Stomach (tissue), 9 donors: ENCODE results near the gene SIAH2. TPM values are rescaled to one million over a fixed set of nuclear protein-coding genes. Genes with fewer than 3 reads are reported as not detected.

Source experiments
- DNase-seq, 2 donors: peaks; one replicate each; pipeline versions ENCODE4 v3.0.0 to v3.0.0-alpha.2; 2013 to 2019
- H3K27ac ChIP-seq, 5 donors: fragments of 200-600 bp in 4 of 5; sonication (generic) in 4 of 5; one replicate each; pipeline ENCODE4 v1.5.1; 2013 to 2019; ENCODE audit warnings: mild to moderate bottlenecking in 1 of 5, moderate library complexity in 1 of 5
- H3K27me3 ChIP-seq, 3 donors: fragments of 200-600 bp; sonication (generic); one replicate each; pipeline ENCODE4 v1.5.1; 2017 to 2019; ENCODE audit warnings: mixed run types in 1 of 3
- H3K36me3 ChIP-seq, 4 donors: fragments of 200-600 bp; sonication (generic); 1 replicate in 3 of 4; 2 replicates in 1 of 4; pipeline ENCODE4 v1.5.1; 2016 to 2019
- H3K4me1 ChIP-seq, 4 donors: fragments of 200-600 bp; sonication (generic); one replicate each; pipeline ENCODE4 v1.5.1; 2016 to 2019
- H3K4me3 ChIP-seq, 4 donors: fragments of 200-600 bp; sonication (generic) in 3 of 4; one replicate each; pipeline ENCODE4 v1.5.1; 2016 to 2019; ENCODE audit warnings: mild to moderate bottlenecking in 1 of 4
- H3K9me3 ChIP-seq, 4 donors: fragments of 200-600 bp; sonication (generic); one replicate each; pipeline ENCODE4 v1.5.1; 2016 to 2019
- CTCF ChIP-seq, 7 experiments: fragments of 450-650 bp in 4 of 7; fragments of 200-600 bp in 3 of 7; sonication (generic) in 3 of 7; IDR thresholded peaks; one replicate each; pipeline ENCODE4 v1.5.1; 2016 to 2019; ENCODE audit warnings: antibody characterized with exemption in 7 of 7, control low read depth in 2 of 7, mild to moderate bottlenecking in 1 of 7
- EP300 ChIP-seq: sonication (generic); formaldehyde crosslinking; IDR thresholded peaks from one replicate; pipeline ENCODE4 v1.6.1; 2017; ENCODE audit warnings: antibody characterized with exemption
- POLR2A ChIP-seq, 4 donors: fragments of 450-650 bp; IDR thresholded peaks; one replicate each; pipeline ENCODE4 v1.6.1; 2016; ENCODE audit warnings: antibody characterized with exemption in 4 of 4, control low read depth in 2 of 4, mild to moderate bottlenecking in 1 of 4, moderate library complexity in 1 of 4
- POLR2AphosphoS5 ChIP-seq, 3 donors: sonication (generic); formaldehyde crosslinking; IDR thresholded peaks; one replicate each; pipeline ENCODE4 v1.6.1; 2016; ENCODE audit warnings: antibody characterized with exemption in 3 of 3
- WGBS, 5 donors: extraction: QIAGEN DNeasy Blood & Tissue Kit in 3 of 5; methylation state at CpG; one replicate each; pipeline versions ENCODE4 v1.1.5 to v1.1.7; 2013 to 2018; 5-methylcytosine and 5-hydroxymethylcytosine counted together
- intact Hi-C: fragments of 100-400 bp; cut with DNase I; formaldehyde crosslinking; loops from one replicate; pipeline ENCODE4 v1.15.1; 2023; ENCODE audit warnings: low total_unique reads
- polyA plus RNA-seq, 3 donors: library from polyadenylated mRNA; stranded (reverse); fragments of 200-250 nt; gene quantifications; one replicate each; pipeline ENCODE4 v1.2.3, GENCODE V29; 2013
- total RNA-seq, 5 donors: library from RNA; depleted of rRNA; stranded (reverse); fragments of >200 nt; gene quantifications; one replicate each; pipeline versions ENCODE4 v1.1.0 to v1.2.3, GENCODE V29; 2014 to 2016
- donor health status: healthy with polysubstance abuse.
- donor health status: Bipolar disorder and iron deficiency.
- donor health status: healthy.

Gene SIAH2
- total and polyA plus RNA-seq, 8 donors, result 13.8 to 36.6 (median 17.9) TPM

- H3K36me3 ChIP-seq, result no peaks in the 10 kb centered on the region
- WGBS, 5 donors, result 90 to 98% (median 94%) methylated on average over 3 of the region's 3 CpGs
- no peaks in the 10 kb centered on the region for H3K9me3 ChIP-seq
- no peaks in the 10 kb centered on the region for H3K27me3 ChIP-seq
- H3K4me1 ChIP-seq, result peaks cover 0 to 13% (median 6%) of the 10 kb centered on the region in 4 donors
- TF ChIP-seq POLR2A (IDR thresholded peaks at IDR 0.05), result no peak
- TF ChIP-seq CTCF (IDR thresholded peaks at IDR 0.05), result no peak
- no peak for TF ChIP-seq EP300
- no peak for TF ChIP-seq POLR2AphosphoS5 (IDR thresholded peaks at IDR 0.05)
- no peak overlapping the region for H3K4me3 ChIP-seq
- intact Hi-C loops, result loop anchor here (5.0 kb wide), 2 partner anchors 50 to 140 kb away; no protein-coding TSS in a partner anchor
- DNase-seq, result no peak
- no peak overlapping the region for H3K27ac ChIP-seq
Measured at GRCh38 chr3:150722267-150722666, 40.7 kb downstream of the SIAH2 start.

DNA sequence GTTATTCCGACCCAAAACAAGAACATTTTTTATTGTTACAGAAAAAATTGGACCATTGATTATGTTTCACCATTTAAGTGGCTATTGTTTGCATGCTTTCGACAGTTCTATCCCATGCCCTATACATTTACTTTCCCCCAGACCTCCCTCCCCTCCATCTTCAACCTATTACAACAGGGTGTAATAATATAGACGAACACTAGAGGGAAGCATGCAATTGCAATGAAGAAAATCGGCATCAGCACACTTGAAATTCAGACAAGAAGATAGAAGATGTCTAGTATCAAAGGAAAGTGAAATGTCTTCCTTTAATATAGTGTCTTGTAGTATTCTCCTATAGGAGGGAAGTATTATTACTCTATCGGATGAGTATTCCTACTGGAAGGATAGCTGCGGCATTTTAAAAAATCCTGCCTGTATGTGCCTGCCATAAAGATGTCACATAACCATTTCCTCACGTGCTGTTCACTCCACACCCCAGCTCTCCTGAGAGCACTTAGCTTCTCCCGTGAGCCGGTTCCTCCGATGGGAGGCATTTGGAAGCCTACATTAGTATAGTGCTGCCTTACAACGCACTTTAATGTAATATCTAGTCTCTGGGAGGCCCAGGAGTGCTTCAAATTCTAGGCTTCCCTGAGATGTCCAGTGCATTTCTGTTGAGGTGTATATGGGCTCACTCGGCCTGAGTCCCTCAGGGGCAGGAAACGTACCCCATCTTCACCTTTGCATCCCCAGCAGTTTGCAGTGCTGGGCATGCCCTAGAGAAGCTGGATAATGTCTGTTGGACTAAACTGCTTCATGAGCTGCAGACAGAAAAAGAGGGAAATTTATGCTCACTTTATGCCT is 41.5 kb downstream of the SIAH2 start:
- intact Hi-C loops, result loop anchor here (5.0 kb wide), 2 partner anchors 51 to 141 kb away; no protein-coding TSS in a partner anchor
- H3K27me3 ChIP-seq, result no peaks in the 10 kb centered on the region
- H3K36me3 ChIP-seq, result no peaks in the 10 kb centered on the region
- peak in 1 of 2 donors; percentile 85 for DNase-seq
- TF ChIP-seq POLR2AphosphoS5 (IDR thresholded peaks at IDR 0.05), result peak in 1 of 3 donors; percentile 21
- TF ChIP-seq POLR2A (IDR thresholded peaks at IDR 0.05), result no peak
- TF ChIP-seq CTCF (IDR thresholded peaks at IDR 0.05), result peak in 5 of 7 experiments; percentile 76 to 92 (median 85)
- H3K4me3 ChIP-seq, result no peak overlapping the region
- H3K27ac ChIP-seq, result no peak overlapping the region
- H3K9me3 ChIP-seq, result no peaks in the 10 kb centered on the region
- peaks cover 0 to 13% (median 6%) of the 10 kb centered on the region in 4 donors for H3K4me1 ChIP-seq
- 26 to 32% (median 28%) methylated on average over 13 of the region's 13 CpGs for WGBS, 5 donors

- Histone ChIP-seq H3K4me3 (no peak overlapping the region), H3K4me1 (peaks cover 0 to 12% (median 5%) of the 10 kb centered on the region in 4 donors), H3K27me3 (no peaks in the 10 kb centered on the region), H3K9me3 (no peaks in the 10 kb centered on the region), H3K27ac (no peak overlapping the region), H3K36me3 (no peaks in the 10 kb centered on the region)
- TF ChIP-seq CTCF (IDR thresholded peaks at IDR 0.05) (no peak), POLR2A (IDR thresholded peaks at IDR 0.05) (no peak), POLR2AphosphoS5 (IDR thresholded peaks at IDR 0.05) (no peak), EP300 (no peak)
- intact Hi-C loops, result loop anchor here (5.0 kb wide), 2 partner anchors 52 to 142 kb away; no protein-coding TSS in a partner anchor
- WGBS, 5 donors, result 73 to 82% (median 75%) methylated on average over 3 of the region's 3 CpGs
- DNase-seq, result no peak
Measured at GRCh38 chr3:150720444-150720843, 42.5 kb downstream of the SIAH2 start.

DNA sequence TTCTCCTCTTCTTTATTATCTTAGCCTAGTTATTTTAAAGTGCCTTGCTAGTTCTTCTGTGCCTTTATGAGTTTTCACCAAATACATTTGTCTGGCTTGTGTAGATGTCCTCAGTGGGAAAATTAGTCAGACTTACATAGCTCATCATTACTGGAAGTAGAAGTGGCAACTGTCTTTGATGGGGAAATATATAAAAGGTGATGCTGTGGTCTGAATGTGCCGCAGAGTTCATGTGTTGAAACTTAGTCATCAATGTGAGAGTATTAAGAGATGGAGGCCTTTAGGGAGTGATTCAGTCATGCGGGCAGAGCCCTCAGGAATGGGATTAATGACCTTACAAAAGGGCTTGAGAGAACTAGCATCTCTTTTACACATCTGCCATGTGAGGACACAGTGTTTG is 52.9 kb downstream of the SIAH2 start:
- intact Hi-C loops, result loop anchor here (10.0 kb wide), 1 partner anchor 175 kb away; no protein-coding TSS in a partner anchor
- H3K27ac ChIP-seq, result no peak overlapping the region
- H3K27me3 ChIP-seq, result no peaks in the 10 kb centered on the region
- no peaks in the 10 kb centered on the region for H3K4me1 ChIP-seq
- H3K36me3 ChIP-seq, result peaks cover 0 to 8% (median 7%) of the 10 kb centered on the region in 4 donors
- H3K4me3 ChIP-seq, result no peak overlapping the region
- 84 to 95% (median 93%) methylated on average over 2 of the region's 2 CpGs for WGBS, 5 donors
- TF ChIP-seq CTCF (IDR thresholded peaks at IDR 0.05) (no peak), POLR2A (IDR thresholded peaks at IDR 0.05) (no peak), EP300 (no peak), POLR2AphosphoS5 (IDR thresholded peaks at IDR 0.05) (no peak)
- DNase-seq, result no peak
- peaks cover 0 to 6% (median 0%) of the 10 kb centered on the region in 4 donors for H3K9me3 ChIP-seq
